Measurements from ENCODE around the gene IKBKE. TPM values are rescaled to one million over a fixed set of nuclear protein-coding genes. Genes with fewer than 3 reads are reported as not detected.

The IKBKE gene
- total RNA-seq (10 to 100 TPM in 1 of 2 donors, 1 to 10 TPM in 1; 5.9 to 10.3 TPM), polyA plus RNA-seq (1 to 10 TPM; 4.3 to 4.5 TPM)
- long read RNA-seq, donor 1, transcript IKBKE-203 (22 exons, 3,221 nt): major isoform, 9 of 21 reads
- long read RNA-seq, donor 1, partial matches to known transcripts: 6 of 21 reads
- long read RNA-seq, donor 1, other reads (novel, unspliced or antisense): 3 of 21 reads
- long read RNA-seq, donor 2, partial matches to known transcripts: 1 of 6 reads
- long read RNA-seq, donor 2, other reads (novel, unspliced or antisense): 3 of 6 reads

DNA sequence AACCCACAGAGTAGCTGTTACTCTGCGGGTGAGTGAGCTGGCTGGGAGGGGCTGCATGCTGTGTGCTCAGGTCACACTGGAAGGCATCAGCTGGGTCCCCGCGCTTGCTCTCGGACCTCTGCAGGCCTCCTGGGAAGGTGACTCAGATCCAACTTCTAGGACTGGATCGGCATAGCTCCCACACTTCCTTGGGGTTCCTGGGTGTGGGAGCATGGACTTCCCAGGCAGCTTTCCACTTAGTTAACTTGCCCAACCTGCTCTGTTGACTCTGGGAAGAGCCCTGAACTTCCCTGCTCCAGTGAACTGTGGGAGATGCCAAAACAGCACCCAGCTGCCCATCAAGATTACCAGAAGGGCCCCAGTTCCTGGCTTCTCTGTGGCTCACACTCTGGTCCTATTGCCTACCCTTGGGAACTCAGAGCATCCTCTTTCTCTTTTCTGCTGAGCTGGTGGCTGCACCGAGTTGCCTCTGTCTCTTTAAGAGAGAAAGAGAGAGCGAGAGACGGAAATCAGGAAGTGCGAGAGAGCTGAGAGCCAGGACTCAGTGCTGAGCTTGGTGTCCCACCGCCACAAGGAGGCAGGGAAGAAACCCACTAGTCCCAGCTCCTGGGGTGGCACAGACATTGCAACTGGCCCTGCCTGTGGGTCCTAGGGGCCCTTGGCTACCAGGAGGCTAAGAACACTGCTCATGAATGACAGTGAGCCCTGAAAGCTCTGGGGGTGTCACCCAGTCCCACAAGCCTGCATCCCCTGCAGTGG, at the start of gene IKBKE:
TSS of gene IKBKE (plus strand) at position 544 of the 759 bp plus-strand sequence. CDS start 2,752 bp downstream, outside the sequence.
- peak; percentile 84 for ATAC-seq (ENCODE audit: low FRiP score)
- H3K4me1 ChIP-seq (ENCODE audit: control insufficient read depth in 1 of 2, insufficient read depth in 2 of 2, low read length in 2 of 2): no peaks in the 10 kb centered on the region
- H3K27ac ChIP-seq (ENCODE audit: low read depth in 1 of 2, low read length in 2 of 2): no peak within 1 kb of the TSS
- 2% methylated on average over 10 of the region's 10 CpGs for WGBS, 2 donors
- intact Hi-C loops (cut with DNase I): no loop called here
- H3K36me3 ChIP-seq (ENCODE audit: control insufficient read depth in 1 of 2, insufficient read depth in 2 of 2, low read length in 1 of 2): no peaks in the 10 kb centered on the region
- peak within 1 kb of the TSS; percentile 14 to 77 for H3K4me3 ChIP-seq (ENCODE audit: low read length in 2 of 2)
- no peaks in the 10 kb centered on the region for H3K9me3 ChIP-seq (ENCODE audit: control insufficient read depth, low read length)
- no peaks in the 10 kb centered on the region for H3K27me3 ChIP-seq (ENCODE audit: control insufficient read depth in 1 of 2, insufficient read depth in 2 of 2, low read length in 1 of 2)
- peak; percentile 78 to 81 for DNase-seq

DNA sequence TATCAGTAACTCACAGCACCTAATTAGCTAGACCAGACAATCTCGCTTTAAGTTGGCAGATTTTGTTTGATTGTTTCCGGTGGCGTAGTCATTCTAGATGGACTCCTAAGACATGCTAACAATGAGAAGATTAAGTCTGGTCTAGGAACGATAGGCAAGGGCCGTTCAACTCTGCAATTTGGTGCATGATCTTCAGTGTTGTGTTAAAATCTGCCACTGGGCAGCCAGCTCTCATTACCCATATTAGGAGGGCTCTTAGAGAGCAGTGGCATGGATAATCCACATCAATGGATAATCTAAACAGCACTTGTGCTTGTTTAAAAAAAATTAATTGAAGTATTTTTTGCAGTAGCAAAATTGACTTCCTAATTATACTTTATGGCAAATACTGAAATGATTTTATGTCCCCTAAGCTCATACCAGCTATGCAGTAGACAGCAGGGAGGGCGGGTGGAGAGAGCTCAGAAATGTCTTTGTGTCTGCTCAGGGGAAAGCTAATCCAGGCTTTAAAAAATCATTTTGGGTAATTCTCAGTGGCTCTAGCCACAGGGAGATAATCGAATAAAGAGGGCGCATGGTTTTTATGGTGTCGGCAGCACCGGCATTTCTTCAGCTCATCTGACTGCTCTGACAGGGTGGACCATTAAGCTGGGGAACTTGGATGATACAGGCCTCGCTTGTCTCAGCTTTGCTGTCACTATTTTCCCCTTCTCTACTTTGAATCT, 48.5 kb upstream of the IKBKE start:
- DNase-seq: no peak
- ATAC-seq (ENCODE audit: low FRiP score): no peak
- intact Hi-C loops (cut with DNase I): no loop called here
- Histone ChIP-seq H3K9me3 (ENCODE audit: control insufficient read depth, low read length) (no peaks in the 10 kb centered on the region), H3K4me1 (ENCODE audit: control insufficient read depth in 1 of 2, insufficient read depth in 2 of 2, low read length in 2 of 2) (no peaks in the 10 kb centered on the region), H3K4me3 (ENCODE audit: low read length in 2 of 2) (no peak overlapping the region), H3K36me3 (ENCODE audit: control insufficient read depth in 1 of 2, insufficient read depth in 2 of 2, low read length in 1 of 2) (peaks cover 0 to 7% of the 10 kb centered on the region in 2 donors), H3K27ac (ENCODE audit: low read depth in 1 of 2, low read length in 2 of 2) (no peak overlapping the region), H3K27me3 (ENCODE audit: control insufficient read depth in 1 of 2, insufficient read depth in 2 of 2, low read length in 1 of 2) (no peaks in the 10 kb centered on the region)
- 90 to 95% methylated on average over 11 of the region's 11 CpGs for WGBS, 2 donors

DNA sequence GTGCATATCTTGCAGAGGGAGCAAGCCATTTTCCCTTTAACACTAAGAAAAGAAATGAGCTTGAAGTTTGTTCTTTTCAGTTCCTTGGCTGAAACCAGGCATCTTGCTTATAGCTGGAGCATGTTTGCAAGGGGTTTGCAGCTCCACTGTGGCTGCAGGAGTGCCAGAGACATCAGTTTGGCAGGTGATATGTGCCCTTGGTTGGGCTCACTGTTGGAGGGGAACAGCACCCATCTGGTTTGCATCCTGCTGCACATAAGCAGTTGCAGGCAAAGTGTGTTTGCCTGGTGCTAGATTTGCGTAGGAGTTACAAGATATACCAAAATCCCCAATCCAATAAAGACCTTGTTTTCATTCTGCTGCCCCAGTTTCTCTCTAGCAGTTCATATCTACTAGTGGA, 47.8 kb upstream of the IKBKE start:
- no peaks in the 10 kb centered on the region for H3K9me3 ChIP-seq (ENCODE audit: control insufficient read depth, low read length)
- H3K27ac ChIP-seq (ENCODE audit: low read depth in 1 of 2, low read length in 2 of 2): no peak overlapping the region
- no peaks in the 10 kb centered on the region for H3K4me1 ChIP-seq (ENCODE audit: control insufficient read depth in 1 of 2, insufficient read depth in 2 of 2, low read length in 2 of 2)
- H3K27me3 ChIP-seq (ENCODE audit: control insufficient read depth in 1 of 2, insufficient read depth in 2 of 2, low read length in 1 of 2): no peaks in the 10 kb centered on the region
- whole genome bisulfite sequencing, 2 donors: 99 to 100% methylated on average over 1 of the region's 1 CpG
- ATAC-seq (ENCODE audit: low FRiP score) (no peak), DNase-seq (no peak)
- intact Hi-C loops (cut with DNase I): no loop called here
- no peak overlapping the region for H3K4me3 ChIP-seq (ENCODE audit: low read length in 2 of 2)
- peaks cover 0 to 7% of the 10 kb centered on the region in 2 donors for H3K36me3 ChIP-seq (ENCODE audit: control insufficient read depth in 1 of 2, insufficient read depth in 2 of 2, low read length in 1 of 2)

DNA sequence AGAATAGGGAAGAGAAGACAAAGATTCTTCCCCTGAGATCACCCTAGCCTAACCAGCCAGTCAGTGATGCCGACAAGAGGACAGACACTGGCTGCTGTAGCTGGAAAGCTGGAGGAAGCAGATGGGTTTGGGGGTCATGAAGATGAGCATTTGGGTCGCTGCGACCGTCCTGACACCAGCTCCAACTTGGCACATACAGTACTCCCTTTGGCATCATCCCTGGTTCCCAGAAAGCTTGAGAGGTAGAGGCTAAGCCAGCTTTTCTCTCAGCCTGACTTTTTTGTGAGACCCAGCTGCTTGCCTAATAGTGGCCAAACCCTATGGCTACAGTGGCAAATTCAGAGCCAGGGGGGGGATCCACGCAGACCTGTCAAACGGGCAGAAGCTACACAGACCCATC, 43.0 kb upstream of the IKBKE start:
- intact Hi-C loops (cut with DNase I): no loop called here
- Histone ChIP-seq H3K4me3 (ENCODE audit: low read length in 2 of 2) (no peak overlapping the region), H3K27ac (ENCODE audit: low read depth in 1 of 2, low read length in 2 of 2) (no peak overlapping the region), H3K27me3 (ENCODE audit: control insufficient read depth in 1 of 2, insufficient read depth in 2 of 2, low read length in 1 of 2) (no peaks in the 10 kb centered on the region), H3K9me3 (ENCODE audit: control insufficient read depth, low read length) (no peaks in the 10 kb centered on the region), H3K4me1 (ENCODE audit: control insufficient read depth in 1 of 2, insufficient read depth in 2 of 2, low read length in 2 of 2) (no peaks in the 10 kb centered on the region), H3K36me3 (ENCODE audit: control insufficient read depth in 1 of 2, insufficient read depth in 2 of 2, low read length in 1 of 2) (peaks cover 3 to 12% of the 10 kb centered on the region in 2 donors)
- DNase-seq (no peak), ATAC-seq (ENCODE audit: low FRiP score) (no peak)
- WGBS, 2 donors: 91 to 98% methylated on average over 6 of the region's 6 CpGs

DNA sequence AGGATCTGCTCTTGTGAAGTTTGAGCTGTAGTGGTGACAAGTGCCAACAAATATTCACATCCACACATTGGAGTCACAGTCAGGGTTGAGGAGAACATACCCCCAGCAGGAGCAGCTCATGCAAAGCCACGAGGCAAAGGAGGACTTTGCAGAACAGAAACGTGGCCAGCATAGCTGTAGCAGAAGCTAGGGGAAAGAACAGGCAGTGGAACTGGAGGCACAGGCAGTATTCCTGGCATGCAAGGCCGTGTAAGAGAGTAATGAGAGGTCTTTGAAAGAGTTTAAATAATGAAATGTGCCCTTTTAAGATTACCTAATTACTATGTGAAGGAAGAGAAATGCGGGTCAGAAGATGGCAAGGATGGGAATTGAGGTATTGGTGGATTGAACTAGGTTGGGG, 40.9 kb upstream of the IKBKE start:
- H3K9me3 ChIP-seq (ENCODE audit: control insufficient read depth, low read length): no peaks in the 10 kb centered on the region
- DNase-seq: no peak
- peaks cover 3 to 11% of the 10 kb centered on the region in 2 donors for H3K36me3 ChIP-seq (ENCODE audit: control insufficient read depth in 1 of 2, insufficient read depth in 2 of 2, low read length in 1 of 2)
- WGBS, 2 donors: 78 to 82% methylated on average over 4 of the region's 4 CpGs
- no peak for ATAC-seq (ENCODE audit: low FRiP score)
- H3K27ac ChIP-seq (ENCODE audit: low read depth in 1 of 2, low read length in 2 of 2): no peak overlapping the region
- no peaks in the 10 kb centered on the region for H3K27me3 ChIP-seq (ENCODE audit: control insufficient read depth in 1 of 2, insufficient read depth in 2 of 2, low read length in 1 of 2)
- H3K4me3 ChIP-seq (ENCODE audit: low read length in 2 of 2): no peak overlapping the region
- H3K4me1 ChIP-seq (ENCODE audit: control insufficient read depth in 1 of 2, insufficient read depth in 2 of 2, low read length in 2 of 2): no peaks in the 10 kb centered on the region
- intact Hi-C loops (cut with DNase I): no loop called here

DNA sequence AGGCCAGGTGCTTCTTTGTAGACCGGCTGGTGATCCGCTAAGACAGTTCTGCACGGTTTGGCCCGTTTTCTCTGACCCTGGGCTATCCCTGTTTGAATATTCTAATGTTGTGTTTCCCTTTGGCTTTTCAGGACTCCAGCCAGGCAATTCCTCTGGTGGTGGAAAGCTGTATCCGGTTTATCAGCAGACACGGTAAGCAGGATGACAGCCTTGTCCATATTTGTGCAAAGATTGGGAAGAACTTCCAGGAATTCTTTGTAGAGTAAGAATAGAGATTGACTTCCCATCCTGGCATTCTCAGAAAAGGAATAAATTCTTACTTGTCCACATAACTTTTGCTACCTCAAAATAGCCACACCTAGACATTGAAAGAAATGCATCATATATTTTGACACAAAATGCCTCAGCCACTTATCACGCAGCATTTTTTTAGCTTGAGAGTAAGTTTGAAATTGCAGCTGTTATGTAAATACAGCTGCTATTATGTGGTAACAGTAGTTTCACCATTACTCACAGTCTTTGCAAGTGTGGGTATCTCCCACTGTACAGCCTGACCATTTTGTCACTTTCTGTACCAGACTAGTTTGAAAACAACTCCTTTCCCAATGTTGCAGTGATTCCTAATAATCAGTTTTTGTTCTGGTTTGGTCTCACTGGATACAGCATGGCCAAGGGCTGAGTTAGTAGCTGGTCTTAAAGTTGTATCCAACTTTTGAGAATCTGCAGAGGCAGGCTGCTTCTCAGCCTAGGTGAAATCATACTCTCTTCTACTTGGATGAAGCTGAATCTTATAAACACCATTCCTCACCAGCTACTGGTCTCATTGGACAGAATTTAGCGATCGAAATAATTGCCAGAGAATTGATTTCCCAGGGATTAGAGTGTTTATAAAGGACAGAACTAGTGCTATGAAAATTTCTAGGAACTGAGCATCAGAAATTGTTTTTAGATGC, 40.0 kb upstream of the IKBKE start:
- Histone ChIP-seq H3K27me3 (ENCODE audit: control insufficient read depth in 1 of 2, insufficient read depth in 2 of 2, low read length in 1 of 2) (no peaks in the 10 kb centered on the region), H3K4me3 (ENCODE audit: low read length in 2 of 2) (no peak overlapping the region), H3K36me3 (ENCODE audit: control insufficient read depth in 1 of 2, insufficient read depth in 2 of 2, low read length in 1 of 2) (peaks cover 3 to 9% of the 10 kb centered on the region in 2 donors), H3K27ac (ENCODE audit: low read depth in 1 of 2, low read length in 2 of 2) (no peak overlapping the region), H3K4me1 (ENCODE audit: control insufficient read depth in 1 of 2, insufficient read depth in 2 of 2, low read length in 2 of 2) (no peaks in the 10 kb centered on the region), H3K9me3 (ENCODE audit: control insufficient read depth, low read length) (no peaks in the 10 kb centered on the region)
- ATAC-seq (ENCODE audit: low FRiP score) (no peak), DNase-seq (no peak)
- 69 to 75% methylated on average over 9 of the region's 9 CpGs for whole genome bisulfite sequencing, 2 donors
- intact Hi-C loops (cut with DNase I): no loop called here

DNA sequence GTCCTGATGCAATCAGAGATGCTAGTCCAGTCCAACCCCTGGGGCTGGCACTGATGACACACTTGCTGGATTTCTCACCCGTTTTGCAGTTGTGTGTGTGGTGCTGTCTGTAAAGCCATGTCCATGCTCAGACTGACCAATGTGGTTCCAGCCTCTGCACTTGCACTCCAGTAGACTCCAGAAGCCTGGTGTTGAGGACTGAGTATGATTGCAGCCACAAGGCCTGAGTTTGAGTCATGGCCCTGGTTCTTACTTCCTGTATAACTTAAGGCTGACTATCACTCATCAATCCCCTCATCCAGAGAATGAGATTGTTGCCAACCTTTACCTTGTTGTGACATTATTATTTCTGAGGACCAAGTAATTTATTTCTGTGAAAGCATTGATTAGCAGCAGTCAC, 34.8 kb upstream of the IKBKE start:
- no peak for DNase-seq
- no peaks in the 10 kb centered on the region for H3K4me1 ChIP-seq (ENCODE audit: control insufficient read depth in 1 of 2, insufficient read depth in 2 of 2, low read length in 2 of 2)
- H3K4me3 ChIP-seq (ENCODE audit: low read length in 2 of 2): no peak overlapping the region
- no peaks in the 10 kb centered on the region for H3K27me3 ChIP-seq (ENCODE audit: control insufficient read depth in 1 of 2, insufficient read depth in 2 of 2, low read length in 1 of 2)
- no peaks in the 10 kb centered on the region for H3K9me3 ChIP-seq (ENCODE audit: control insufficient read depth, low read length)
- WGBS, 2 donors: 69 to 85% methylated on average over 1 of the region's 1 CpG
- peaks cover 3 to 4% of the 10 kb centered on the region in 2 donors for H3K36me3 ChIP-seq (ENCODE audit: control insufficient read depth in 1 of 2, insufficient read depth in 2 of 2, low read length in 1 of 2)
- no peak overlapping the region for H3K27ac ChIP-seq (ENCODE audit: low read depth in 1 of 2, low read length in 2 of 2)
- intact Hi-C loops (cut with DNase I): no loop called here
- no peak for ATAC-seq (ENCODE audit: low FRiP score)

DNA sequence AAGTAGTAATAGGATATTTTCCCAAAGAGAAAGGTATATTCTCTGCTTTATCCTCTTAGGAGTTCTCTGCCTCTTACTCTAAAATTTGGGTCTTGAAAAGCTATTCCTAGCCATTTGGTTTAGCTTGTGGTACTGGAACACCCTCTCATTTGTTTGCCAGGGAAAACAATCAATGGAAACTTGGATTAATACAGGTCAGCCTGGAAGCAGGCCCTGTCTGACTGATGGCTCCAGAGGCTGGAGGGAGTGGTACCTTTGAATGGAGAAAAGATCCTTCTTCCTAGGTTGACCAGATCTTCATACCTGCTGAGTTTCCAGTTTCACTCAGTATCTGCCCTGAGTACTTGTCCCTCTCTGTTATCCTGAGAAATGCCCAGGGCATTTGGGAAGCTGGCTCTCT, 31.7 kb upstream of the IKBKE start:
- ATAC-seq (ENCODE audit: low FRiP score) (no peak), DNase-seq (no peak)
- H3K4me1 ChIP-seq (ENCODE audit: control insufficient read depth in 1 of 2, insufficient read depth in 2 of 2, low read length in 2 of 2): no peaks in the 10 kb centered on the region
- peaks cover 1 to 3% of the 10 kb centered on the region in 2 donors for H3K36me3 ChIP-seq (ENCODE audit: control insufficient read depth in 1 of 2, insufficient read depth in 2 of 2, low read length in 1 of 2)
- no peak overlapping the region for H3K4me3 ChIP-seq (ENCODE audit: low read length in 2 of 2)
- no peaks in the 10 kb centered on the region for H3K27me3 ChIP-seq (ENCODE audit: control insufficient read depth in 1 of 2, insufficient read depth in 2 of 2, low read length in 1 of 2)
- intact Hi-C loops (cut with DNase I): no loop called here
- peak overlapping the region in 1 of 2 donors; percentile 8 for H3K27ac ChIP-seq (ENCODE audit: low read depth in 1 of 2, low read length in 2 of 2)
- no peaks in the 10 kb centered on the region for H3K9me3 ChIP-seq (ENCODE audit: control insufficient read depth, low read length)
